Cardiac fibroblast (primary cell): Measurements from ENCODE around the gene HOMER3.

ENCODE experiments used
- DNase-seq, 2 donors: peaks; one replicate each; pipeline versions ENCODE4 v3.0.0 to v3.0.0-alpha.2; 2010; ENCODE audit warnings: low read depth in 2 of 2
- H3K4me3 ChIP-seq, 2 donors: replicated peaks in 1 of 2; 1 replicate in 1 of 2; 2 replicates in 1 of 2; pipeline ENCODE4 v1.5.1; 2011; ENCODE audit warnings: low read depth in 2 of 2, low read length in 2 of 2, mild to moderate bottlenecking in 2 of 2, moderate library complexity in 1 of 2
- TF ChIP-seq, protein P1 (sequence below): IDR thresholded peaks from one replicate; pipeline ENCODE4 v1.5.1; 2011; ENCODE audit warnings: low read depth, mild to moderate bottlenecking, low read length, inconsistent platforms

Gene HOMER3

DNA sequence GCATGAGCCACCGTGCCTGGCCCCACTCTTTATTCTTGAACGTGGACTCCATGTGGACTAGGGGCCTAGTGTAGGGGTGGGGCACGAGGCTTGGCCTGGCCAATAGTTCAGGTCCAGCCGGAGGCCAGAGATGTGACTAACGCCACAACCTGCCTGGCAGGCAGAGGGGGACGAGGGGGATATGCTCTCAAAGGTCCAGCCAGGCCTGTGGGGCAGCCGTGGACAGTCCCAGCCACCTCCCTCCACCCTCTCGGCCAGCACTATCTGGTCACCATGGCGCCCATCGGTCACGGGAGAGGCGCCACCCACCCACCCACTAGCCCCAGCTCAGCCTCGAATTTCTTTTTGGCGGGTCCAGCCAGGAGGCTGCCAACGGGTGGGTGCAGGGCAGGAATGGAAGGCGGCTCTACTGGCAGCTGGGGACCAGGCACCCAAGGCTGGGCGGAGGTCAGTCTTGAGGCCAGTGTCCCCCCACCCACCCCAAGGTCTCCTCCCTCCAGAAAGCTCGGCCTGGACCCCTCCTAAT, 42.9 kb downstream of the HOMER3 start:
- H3K4me3 ChIP-seq, result no peak overlapping the region
- peak in 1 of 2 donors; percentile 39 for DNase-seq
- TF ChIP-seq, protein P1, sequence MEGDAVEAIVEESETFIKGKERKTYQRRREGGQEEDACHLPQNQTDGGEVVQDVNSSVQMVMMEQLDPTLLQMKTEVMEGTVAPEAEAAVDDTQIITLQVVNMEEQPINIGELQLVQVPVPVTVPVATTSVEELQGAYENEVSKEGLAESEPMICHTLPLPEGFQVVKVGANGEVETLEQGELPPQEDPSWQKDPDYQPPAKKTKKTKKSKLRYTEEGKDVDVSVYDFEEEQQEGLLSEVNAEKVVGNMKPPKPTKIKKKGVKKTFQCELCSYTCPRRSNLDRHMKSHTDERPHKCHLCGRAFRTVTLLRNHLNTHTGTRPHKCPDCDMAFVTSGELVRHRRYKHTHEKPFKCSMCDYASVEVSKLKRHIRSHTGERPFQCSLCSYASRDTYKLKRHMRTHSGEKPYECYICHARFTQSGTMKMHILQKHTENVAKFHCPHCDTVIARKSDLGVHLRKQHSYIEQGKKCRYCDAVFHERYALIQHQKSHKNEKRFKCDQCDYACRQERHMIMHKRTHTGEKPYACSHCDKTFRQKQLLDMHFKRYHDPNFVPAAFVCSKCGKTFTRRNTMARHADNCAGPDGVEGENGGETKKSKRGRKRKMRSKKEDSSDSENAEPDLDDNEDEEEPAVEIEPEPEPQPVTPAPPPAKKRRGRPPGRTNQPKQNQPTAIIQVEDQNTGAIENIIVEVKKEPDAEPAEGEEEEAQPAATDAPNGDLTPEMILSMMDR, result no peak

DNA sequence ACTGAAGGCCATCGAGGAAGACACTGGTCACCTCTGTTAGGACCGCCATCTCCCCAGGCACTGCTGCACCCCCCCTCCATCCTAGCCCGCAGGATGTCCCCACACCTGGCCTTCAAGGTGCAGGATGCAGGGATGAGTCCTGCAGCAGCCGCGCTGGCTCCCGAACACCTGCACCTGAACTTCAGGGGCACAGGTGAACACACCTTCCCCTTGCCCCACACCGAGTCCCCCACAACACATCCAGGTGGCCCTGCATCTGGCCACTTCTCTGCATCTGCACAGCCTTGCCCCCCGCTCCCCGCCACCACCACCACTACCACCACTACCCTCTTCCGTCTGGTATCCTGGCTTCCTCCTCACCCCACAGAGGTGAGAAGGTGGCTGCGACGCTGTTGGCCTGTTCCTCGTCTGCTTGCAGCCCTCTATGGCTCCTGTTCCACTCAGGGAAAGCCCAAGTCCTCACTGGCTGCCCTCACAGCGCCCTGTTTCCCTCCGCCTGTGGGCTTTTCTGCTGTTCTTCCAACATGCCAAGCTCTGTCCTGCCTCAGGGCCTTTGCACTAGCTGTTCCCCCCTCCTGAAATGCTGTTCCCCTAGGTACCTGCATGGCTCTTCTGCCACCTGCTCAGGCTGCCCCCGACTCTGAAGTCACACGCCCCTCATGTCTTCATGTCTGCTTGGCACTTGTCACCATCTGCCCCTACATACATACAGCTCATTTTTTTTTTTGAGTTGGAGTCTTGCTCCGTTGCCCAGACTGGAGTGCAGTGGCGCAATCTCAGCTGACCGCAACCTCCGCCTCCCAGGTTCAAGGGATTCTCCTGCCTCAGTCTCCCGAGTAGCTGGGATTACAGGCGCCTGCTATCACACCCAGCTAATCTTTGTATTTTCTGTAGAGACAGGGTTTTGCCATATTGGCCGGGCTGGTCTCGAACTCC, 43.7 kb downstream of the HOMER3 start:
- TF ChIP-seq, protein P1, result no peak
- H3K4me3 ChIP-seq, result no peak overlapping the region
- DNase-seq, result no peak

DNA sequence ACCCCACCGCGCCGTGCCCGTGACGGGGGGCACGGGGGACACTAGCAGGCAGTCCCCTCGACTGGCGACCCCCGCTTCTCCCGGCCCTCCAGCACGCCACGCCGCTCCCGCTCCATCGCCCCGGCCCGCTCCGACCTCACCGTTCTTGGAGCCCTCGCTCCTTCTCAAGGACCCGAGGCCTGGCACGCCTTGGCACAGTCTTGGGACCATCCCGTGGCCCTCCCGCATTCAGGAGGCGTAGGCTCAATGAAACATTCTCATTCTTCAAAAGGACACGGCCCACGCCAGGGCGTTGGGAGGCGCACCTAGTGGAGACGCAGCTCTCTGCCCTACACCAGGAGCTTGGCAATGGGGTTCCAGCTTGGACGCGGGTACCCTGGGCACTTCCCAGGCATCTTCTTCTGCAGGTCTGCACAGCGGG, 44.6 kb downstream of the HOMER3 start:
- peak overlapping the region in 1 of 2 donors; percentile 11 for H3K4me3 ChIP-seq
- DNase-seq, result no peak
- TF ChIP-seq, protein P1, result no peak

DNA sequence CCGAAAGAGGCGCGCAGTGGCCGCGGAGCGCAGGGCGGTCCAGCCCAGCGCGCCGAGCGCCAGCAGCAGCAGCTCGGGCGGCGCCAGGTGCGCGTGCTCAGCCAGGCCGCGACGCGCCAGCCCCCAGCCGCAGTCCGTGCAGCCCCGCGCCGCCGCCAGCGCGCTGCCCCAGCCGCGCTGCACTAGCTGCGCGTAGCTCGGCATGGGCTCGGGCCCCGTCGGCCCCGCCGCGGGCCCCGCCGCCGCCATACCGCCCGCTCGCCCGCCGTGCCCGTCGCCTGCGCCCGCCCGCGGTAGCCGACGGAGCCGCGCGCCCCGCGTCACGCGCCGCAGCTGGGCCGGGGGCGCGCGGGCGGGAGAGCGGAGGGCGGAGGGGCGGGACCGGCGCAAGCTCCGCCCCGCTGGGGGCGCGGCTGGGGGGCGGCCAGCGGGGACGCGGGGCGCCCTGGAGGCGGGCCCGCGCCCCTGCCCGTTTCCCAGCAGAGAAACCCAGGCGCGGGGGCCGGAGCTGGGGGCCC, 45.1 kb downstream of the HOMER3 start, which contains the start of gene CERS1:
Gene CERS1 (minus strand): TSS at position 335 of the 518 bp plus-strand sequence. CDS start 86 bp downstream, at position 249.
- TF ChIP-seq, protein P1, result no peak
- peak within 1 kb of the TSS; percentile 41 to 53 for H3K4me3 ChIP-seq
- DNase-seq, result no peak

DNA sequence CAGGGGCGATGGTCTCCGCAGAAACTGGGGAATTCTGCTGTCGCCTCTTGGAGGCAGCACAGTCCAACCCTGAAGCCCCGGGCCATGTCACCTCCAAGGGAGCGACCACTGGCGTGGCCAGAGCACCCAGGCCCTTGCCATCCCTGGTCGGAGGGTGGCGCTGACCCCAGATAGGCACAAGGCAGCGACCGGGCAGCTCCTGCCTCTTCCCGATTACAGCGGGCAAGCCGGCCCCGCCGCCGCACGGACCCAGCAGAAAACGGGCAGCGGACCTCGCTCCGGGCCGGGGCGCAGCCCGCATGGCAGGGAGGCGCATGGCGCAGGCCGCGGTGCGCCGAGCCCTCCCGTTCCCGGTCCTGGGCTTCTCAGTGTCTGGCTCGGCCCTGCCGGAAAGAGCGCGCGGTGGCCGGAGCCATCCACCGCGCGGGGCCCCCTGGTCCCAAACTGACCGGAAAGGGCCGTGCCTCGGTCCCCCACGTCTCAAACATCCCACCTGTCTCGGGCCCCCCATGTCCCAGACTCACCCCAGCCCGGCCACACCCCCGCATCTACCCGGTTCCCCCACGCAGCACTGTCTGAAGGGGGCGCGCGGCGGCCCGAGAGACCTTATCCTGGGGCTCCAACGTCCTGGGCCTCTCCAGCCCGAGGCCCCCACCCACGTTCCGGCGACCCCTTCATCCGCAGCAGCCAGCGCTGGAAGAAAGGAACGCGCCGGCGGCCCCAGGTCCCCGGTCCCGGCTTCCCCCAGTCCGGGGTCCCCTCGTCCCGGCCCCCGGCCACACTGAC, 45.8 kb downstream of the HOMER3 start:
- peak; percentile 33 to 35 for DNase-seq
- TF ChIP-seq, protein P1, result peak; percentile 36
- peak overlapping the region; percentile 41 to 53 for H3K4me3 ChIP-seq
